Pancreas (tissue), 8 donors: ENCODE results near the gene TBX20. TPM values are rescaled to one million over a fixed set of nuclear protein-coding genes. Genes with fewer than 3 reads are reported as not detected.

Experiments
- polyA plus RNA-seq, 2 donors: library from polyadenylated mRNA; stranded (reverse); fragments of 200-250 nt; gene quantifications; one replicate each; pipeline ENCODE4 v1.2.3, GENCODE V29; 2013
- total RNA-seq, 6 donors: library from RNA; stranded (reverse); fragmentation: NEBNext Ultra II Directional in 4 of 6; extraction: Animal tissue kit (Norgen Biotek cat#: 25700) in 4 of 6; gene quantifications; one replicate each; pipeline versions ENCODE4 v1.2.1 to v1.2.4, GENCODE V29; 2021 to 2023
- donor health status: healthy with polysubstance abuse.
- donor health status: DM: no; HTN: no; CAD: no; lungs with moderate emphysema.
- donor health status: DM: no; HTN: no; CAD: no.
- donor health status: Bipolar disorder and iron deficiency.
- donor health status: DM: yes; HTN: yes; CAD: no.
- donor health status: DM: no; HTN: no; CAD: no.
- donor health status: DM: no; HTN: no; CAD: no.
- donor health status: DM: yes; HTN: yes; CAD: no.

TBX20 gene
- total and polyA plus RNA-seq, 8 donors = not detected

Other genes starting within 250 kb of the TBX20 start
- gene DPY19L1, start 216.6 kb downstream of the TBX20 start, total RNA-seq = 10 to 100 TPM in 2 of 6 donors, 1 to 10 TPM in 4; 5.0 to 12.9 (median 6.6) TPM
- gene DPY19L1, start 216.6 kb downstream of the TBX20 start, polyA plus RNA-seq = 1 to 10 TPM; 1.6 to 4.6 TPM